ENCODE data around the gene TAB2.
"Not testable (repeated sequence)": the region's sequence is repeated elsewhere in the genome, so short reads cannot be mapped to it uniquely, and the experiment has no call there.

The TAB2 gene

DNA sequence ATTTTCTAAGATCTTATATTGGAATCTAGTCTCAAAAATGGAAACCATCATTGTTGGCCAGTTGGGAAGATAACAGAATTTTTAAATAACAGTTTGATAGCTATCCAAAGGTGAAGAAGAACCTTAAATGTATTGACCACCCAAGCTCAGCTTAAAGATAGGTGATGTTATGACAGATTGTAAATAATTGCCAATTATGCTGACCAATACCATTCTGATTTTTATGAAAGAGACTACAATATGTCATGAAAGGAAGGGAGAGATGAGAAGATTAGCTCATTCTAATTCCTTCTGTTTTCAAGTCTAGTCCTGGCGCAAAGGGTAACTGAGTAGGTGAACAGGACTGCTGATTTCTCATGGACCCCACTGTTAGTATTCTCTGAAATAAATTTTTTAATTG is 5.7 kb upstream of the TAB2 start:
- DNase-seq (ENCODE audit: low spot score), result no peak

DNA sequence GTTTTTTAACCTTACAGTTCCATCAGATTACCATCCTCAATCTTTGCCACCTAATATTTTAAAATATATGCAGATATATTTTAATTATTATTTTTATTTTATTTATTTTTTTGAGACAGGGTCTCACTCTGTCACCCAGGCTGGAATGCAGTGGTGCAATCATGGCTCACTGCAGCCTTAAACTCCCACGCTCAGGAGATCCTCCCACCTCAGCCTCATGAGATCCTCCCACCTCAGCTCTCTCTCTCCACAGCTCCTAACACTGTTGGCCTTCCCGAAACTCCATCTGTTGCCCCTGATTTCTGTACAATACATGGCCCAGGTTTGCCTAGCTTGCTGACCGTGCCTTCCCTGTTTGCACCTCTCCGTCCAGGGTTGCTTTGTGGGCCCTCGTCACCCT is 4.4 kb upstream of the TAB2 start:
- no peak for DNase-seq (ENCODE audit: low spot score)

DNA sequence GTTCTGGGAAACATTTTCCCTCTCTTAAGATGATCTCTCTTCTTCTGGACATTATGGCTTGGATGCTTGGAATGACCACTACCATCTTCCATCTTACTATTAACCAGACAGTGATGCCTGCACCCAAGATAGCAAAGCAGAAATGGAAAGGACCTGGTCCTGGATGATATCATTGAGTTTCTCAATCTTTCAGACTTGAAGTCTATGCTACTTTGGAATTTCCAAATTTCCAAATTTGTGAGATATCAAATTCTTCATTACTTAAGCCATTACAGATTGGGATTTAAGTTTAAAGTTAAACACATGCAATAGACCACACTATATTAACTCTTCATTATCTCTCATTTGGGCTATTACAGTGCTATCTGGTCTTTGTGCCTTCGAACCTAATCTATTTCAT is 3.7 kb upstream of the TAB2 start:
- DNase-seq (ENCODE audit: low spot score), result no peak

DNA sequence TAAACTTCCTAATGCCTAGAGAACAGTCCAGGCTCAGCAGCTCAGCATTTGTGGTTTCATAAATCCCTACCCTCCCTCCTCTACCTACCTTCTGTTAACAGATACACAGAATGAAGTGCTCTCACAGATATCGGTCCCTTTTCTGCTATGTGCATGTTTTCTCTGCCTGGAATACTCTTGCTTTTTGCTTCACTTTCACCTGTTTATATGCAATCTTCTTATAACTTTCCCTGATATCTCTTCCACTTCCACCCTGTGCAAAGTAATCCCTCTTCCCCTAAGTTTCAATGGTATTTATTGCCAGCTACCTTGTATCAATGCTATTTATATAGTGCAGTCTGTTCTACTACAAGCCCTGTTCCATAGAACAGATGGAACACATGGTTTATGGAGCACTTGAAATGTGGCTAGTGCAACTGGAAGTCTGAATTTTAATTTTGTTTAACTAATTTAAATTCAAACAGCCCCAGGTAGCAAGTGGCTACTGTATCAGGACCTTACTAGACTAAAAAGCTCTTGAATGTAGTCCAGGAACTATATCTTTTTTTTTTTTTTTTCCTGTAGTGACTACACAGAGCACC is 3.1 kb upstream of the TAB2 start:
- no peak for DNase-seq (ENCODE audit: low spot score)

DNA sequence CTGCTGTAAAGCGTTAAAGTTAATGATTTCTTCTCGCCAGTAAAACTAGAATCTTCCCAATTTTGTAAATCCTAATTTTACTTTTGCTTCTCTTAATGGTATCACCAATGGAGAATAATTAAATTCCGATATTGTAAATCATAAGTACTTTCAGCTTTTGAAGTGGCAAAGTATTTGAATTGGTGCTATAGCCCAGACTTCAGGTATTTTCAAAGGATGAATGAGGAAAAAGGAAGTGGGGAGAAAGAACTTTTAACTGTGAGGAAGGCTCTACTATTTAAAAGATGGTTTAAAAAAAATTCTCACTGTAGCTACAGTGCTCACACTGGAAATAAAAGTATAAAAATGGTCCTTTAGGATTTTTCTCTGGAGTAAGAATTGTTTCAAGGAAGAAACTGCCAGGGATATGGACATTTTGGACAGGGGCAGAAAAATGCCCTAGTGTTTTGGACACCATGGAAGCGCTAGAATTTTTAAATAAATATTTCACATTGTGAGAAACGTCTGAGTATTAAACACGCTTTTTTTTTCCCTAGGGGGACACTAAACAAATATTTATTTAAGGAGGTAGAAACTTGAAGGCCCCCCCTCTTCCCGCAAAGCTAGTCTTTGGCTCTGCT is 1.3 kb upstream of the TAB2 start:
- no peak for DNase-seq (ENCODE audit: low spot score)

DNA sequence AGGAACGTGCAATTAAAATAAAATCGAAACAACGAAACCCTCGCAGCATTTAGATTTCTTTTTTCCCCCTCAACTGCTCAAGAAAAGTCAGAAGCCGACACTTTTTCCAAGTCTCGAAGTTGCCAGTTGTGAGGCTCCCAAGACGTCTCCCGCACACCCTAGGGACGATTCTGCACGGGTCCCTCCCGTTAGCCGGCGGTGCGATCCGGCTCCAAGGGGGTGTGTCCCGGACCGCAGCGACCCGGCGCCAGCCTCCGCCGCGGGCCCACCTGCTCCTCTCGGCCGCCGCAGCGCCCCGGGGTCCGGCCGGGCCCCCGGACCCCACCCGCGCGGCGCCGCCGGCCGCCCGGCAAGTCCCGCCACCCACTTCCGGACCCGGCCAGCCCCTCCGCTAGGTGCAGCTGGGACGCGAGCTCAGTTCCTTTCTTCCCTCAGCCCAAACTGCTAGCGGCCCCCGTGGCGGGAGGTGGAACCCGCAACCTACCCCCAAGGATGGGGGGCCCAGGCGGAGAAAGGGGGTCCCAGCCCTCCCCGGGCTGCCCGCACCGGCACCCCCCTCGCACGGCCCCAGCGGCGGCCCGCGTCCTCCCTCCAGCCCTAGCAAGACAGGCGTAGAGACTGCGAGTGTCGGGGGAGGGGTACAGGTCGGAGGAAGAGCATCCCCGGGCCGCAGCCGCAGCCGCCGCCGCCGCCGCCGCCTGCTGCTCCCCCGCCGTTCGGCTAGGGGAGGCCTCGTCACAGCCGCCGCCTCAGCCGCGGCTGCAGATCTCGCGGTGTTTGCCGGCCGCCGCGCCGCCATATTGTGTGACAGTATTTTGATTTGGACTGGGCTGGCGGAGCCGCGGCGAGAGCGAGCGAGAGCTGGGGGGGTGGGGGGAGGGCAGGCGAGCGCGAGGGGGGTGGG is 520 bp upstream of the TAB2 start:
- DNase-seq (ENCODE audit: low spot score), result peak; percentile 86

DNA sequence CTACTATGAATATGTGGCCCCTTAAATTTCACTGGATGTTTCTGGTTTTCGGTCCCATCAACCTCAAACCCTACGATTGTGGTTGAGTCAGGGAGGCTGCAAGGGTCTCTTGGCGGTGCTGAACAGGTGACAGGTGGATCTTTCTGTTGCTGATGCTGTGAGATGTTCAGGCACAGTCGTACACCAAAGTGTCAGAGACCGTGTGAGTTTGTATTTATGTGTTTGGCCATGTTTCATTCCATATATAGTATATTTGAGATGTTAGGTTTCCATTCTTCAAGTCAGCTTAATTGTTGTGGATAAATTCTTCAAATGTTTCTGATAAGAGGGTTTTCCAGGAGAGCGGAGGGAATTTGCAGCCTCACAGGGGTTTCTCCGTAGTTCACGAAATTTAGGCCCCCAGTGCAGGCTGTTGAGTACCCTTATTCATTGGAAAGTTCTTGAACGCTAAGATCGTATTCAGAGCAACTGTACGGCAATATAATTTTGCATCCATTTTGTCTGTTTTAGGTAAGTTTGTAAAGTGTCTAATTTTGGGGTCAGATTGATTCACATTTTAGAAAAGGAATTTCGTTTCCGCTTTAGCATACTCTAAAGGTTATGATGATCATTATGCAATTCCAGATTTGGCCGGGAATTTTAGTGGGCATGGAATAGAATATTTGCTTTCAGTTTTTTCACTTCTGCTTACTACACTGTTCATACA is 1.2 kb downstream of the TAB2 start:
- DNase-seq (ENCODE audit: low spot score), result peak; percentile 15

DNA sequence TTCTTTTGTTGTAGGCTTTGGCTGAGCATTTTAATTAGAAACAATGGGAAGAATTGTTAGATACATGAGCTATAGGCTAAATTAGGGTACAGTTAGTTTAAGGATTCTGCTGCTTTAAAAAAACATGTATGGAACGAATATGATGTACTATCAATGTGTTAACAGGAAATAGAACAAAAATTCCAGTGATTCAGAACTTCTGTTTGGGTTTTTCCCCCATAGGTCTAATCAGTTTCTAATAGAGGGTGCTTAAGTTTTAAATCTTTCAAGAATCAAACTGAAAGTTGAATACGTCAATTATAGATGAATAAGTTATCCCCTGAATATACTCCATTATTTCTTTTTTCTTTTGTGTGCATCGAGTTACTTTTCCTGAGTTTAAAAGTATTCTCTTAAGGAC is 1.9 kb downstream of the TAB2 start:
- DNase-seq (ENCODE audit: low spot score), result no peak

DNA sequence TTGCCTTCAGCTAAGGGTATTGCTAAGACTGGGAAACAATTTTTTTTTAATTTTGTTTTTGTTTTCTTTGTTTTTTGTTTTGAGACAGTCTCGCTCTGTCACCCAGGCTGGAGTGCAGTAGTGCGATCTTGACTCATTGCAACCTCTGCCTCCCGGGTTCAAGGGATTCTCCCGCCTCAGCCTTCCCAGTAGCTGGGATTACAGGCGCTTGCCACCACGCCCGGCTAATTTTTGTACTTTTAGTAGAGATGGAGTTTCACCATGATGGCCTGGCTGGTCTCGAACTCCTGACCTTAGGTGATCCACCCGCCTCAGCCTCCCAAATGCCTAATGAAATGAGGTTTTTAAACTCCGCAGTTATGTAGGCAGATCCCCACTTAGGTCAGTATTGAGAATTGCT is 2.5 kb downstream of the TAB2 start:
- DNase-seq (ENCODE audit: low spot score), result not testable (repeated sequence)

DNA sequence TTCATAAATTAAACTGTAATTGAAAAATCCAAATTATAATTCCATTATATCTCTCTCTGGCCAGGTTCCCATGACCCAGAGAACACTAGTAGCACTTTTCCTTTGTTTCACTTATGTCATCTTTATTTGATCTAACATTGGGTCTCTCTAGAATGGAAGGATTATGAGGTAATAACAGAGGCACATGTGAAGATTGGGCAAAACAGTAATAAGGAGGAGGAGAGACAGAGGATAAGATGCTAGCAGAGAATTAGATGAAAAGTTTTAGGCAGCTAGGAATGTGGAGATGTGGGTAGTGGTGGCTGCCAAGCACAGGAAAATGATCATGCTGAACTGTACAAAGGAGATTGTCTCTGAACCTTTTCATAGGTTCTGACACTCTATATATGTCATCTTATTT is 3.3 kb downstream of the TAB2 start:
- DNase-seq (ENCODE audit: low spot score), result no peak

DNA sequence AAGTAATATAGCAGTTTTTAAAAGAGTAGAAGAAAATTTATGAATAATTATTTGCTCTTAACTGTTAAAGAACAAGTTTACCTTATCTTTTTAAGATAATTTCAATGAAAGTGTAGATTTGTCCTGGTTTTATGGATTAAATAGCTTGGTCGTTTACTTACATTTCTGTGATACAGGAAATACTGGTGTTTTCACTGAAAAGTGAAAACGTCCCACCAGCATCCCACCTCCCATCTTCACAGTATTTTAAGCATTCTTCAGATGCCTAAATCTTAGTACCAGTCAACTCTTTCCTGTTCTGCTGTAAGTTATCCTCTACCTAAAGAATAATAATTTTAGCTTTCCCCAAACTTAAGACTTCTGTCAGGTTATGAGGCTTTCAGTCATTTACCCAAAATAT is 5.8 kb downstream of the TAB2 start:
- DNase-seq (ENCODE audit: low spot score), result no peak

DNA sequence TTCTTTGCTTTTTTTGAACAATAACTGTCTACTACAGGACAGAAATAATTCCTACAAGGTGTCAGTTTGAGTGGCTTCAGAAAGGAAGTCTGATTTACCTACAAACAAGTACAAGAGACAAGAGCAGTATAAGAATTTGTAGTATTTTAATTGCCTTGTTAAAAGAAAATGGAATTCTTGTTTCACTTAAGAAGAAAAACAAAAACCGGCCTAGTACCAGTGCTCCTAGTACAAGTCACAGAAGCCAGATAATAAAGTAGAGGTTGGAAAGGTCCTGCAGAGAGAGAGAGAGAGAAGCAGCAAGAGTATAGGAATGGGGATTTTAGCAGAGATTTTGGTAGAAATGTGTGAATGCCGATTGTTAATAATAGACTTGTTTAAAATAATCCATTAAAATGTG is 6.4 kb downstream of the TAB2 start:
- DNase-seq (ENCODE audit: low spot score), result no peak

DNA sequence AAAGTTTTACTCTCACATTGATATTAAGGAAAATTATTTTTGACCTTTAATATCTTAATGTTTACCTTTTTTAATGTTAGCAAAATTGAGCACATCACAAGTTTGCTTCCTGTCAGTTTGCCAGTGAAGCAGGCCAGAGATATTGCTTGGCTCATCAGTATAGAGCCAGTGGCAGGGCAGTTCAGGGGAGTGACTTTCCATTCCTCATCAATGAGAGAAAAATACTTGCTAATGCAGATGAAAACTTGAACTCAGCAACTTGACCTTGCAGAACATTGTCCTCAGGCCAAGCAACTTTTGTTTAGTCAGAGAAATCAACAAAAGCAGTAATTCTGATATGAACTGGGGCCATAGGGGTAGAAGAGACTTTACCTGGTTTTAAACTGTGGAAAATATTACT is 6.9 kb downstream of the TAB2 start:
- no peak for DNase-seq (ENCODE audit: low spot score)

DNA sequence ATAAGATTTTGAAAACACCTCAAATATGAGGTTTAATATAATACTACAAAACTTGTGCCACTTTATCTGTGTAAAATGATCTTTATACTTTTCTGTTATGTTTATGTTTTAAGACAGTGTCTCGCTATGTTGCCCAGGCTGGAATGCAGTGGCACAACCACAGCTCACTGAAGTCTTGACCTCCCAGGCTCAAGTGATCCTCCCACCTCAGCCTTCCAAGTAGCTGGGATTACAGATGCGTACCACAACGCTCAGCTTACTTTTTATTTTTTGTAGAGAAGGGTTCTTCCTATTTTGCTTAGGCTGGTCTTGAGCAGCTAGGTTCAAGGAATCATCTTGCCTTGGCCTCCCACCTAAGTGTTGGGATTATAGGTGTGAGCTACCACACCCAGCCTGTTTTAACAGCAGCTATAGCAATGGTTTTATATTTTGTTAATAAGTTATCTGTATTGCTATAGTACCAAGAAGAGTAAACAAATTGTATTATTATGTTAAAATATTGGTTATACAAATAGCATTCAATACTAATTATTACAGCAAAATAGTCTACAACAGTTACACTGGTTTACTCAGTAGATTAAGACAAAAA is 8.2 kb downstream of the TAB2 start:
- DNase-seq (ENCODE audit: low spot score), result no peak

DNA sequence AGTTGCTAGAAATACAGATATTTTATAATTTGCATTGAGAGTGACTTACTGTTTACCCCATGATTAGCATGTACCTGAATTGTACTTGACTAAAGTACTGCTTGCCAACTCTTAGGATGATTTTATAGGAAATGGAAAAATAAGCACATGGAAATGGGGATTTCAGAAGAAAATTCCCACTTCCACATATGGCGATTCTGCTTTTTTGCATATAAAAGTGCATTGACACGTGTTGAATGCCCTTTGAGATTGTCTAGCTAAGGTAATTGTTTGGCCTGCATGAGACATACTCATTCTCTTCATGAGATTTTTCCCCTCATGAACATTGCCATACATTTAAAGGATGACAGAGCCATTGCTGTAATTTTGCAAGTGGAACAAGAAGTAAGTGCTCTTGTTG is 10.1 kb downstream of the TAB2 start:
- DNase-seq (ENCODE audit: low spot score), result no peak

DNA sequence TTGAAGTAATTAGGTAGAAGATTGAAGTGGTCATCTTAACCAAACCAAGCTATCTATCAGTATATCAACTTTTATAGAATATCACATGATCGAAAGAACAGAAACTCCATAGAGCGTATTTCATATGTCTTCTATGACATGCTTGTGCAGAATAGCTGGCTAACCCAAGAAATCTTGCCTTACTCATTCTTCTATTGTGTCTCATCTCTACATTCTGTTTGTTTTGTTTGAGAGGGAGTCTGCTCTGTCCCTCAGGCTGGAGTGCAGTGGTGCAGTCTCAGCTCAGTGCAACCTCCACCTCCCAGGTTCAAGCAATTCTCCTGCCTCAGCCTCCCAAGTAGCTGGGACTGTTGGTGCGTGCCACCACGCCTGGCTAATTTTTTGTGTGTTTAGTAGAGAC is 10.6 kb downstream of the TAB2 start:
- DNase-seq (ENCODE audit: low spot score), result no peak

DNA sequence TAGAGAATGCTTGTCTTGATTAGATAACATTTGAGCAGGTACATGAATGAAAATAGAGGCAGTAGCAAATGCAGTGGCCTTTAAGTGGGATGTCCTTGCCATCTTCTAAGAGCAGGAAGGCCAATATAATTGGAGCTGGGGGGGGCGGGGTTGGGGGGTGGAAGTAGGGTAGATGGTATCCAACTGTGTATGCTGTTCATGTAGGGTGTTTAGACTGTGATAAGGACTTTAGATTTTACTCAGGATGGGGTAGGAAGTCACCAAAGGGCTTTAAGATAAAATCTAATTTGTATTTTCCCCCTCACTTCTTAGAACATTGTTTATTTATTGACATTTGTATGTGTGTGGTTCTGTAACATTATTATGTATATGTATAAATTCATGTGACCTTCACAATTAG is 12.0 kb downstream of the TAB2 start:
- no peak for DNase-seq (ENCODE audit: low spot score)

DNA sequence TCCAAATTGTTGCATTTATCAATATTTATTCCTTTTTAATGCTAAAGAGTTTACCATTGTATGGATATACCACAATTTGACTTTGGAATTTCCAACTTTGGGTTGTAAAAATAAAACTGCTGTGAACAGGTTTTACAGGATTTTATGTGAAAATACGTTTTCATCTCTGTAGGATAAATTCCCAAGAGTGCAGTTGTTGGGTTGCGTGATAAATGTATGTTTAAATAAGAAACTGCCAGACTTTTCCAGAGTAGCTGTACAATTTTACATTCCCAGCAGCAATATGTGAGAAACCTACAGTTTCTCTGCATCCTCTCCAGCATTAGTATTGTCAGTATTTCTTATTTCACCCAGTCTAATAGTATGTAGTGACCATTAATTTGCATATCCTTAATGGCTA is 12.6 kb downstream of the TAB2 start:
- no peak for DNase-seq (ENCODE audit: low spot score)

DNA sequence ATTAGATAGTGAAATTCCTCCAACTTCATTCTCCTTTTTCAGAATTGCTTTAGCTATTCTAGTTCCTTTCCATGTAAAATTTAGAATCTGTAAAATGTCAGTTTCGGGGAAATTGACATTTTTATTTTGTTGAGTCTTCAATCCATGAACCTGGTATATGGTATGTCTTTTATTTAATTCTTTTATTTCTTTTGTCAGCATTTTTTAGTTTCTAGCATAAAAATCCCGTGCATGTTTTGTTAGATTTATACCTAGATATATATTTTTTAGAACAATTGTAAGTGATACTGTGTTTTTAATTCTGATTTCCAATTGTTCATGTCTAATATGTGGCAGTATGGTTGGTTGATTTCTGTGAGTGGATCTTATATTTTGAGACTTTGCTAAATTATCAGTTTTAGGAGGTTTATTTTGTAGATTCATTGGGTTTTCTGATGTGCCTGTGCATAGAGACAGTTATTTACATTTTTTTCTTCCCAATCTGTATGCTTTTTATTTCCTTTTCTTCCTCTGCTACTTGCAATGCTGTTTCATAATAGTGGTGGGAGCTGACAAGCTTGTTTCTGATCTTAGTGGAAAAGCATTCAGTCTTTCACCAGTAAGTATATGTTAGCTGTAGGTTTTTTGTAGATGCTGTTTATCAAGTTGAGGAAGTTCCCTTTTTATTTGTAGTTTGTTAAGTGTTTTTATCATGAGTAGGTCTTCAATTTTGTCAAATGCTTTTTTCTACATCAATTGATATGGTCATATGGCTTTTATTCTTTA is 13.7 kb downstream of the TAB2 start:
- no peak for DNase-seq (ENCODE audit: low spot score)

DNA sequence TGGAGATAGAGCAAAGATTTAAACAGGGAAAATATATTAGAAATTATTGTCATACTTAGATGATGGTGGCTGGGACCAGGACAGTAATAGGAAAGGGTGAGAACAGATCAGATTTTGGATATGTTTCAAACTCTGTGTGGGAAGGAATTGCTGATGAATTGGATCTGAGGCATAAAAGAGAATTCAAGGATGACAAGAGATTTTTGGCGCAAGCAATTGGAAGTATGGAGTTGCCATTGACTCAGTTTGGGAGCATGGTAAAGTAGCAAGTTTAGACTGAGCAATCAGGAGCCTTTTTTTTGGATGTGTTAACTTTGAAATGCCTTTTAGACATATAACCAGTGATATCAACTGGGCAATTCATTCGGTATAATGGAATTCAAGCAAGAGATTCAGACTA is 14.4 kb downstream of the TAB2 start:
- no peak for DNase-seq (ENCODE audit: low spot score)

DNA sequence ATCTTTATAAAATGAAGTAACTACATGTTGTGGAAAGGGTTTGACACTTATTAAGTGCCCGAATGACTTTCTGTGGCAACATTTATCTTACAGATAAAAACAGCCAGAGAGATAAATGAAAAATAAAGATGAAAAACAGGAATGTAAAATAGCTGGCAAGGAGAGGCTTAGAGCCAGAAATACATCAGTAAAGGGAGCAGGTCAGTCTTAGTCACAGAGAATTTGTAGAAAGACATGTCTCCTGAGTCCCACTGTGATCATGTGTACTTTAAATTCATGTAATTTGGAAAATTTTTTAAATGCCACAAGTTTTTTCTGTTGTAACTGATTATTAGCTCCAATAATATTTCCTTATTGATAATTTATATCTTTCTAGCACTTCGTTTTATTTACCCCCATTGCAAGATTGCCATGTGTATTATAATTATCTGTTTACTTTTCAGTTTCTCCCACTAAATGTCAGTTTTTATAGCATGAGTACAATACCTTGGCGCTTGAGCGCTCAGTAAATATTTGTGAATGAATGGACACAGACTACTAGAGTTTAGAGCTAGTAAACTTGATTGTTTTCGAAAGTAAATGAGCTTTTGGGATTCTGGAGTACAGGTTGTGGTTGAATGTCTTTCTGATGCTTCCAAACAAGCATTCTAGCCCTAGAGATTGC is 15.2 kb downstream of the TAB2 start:
- DNase-seq (ENCODE audit: low spot score), result no peak
